PC-9 (cell line): Measurements from ENCODE around the gene NDUFS8. TPM values are rescaled to one million over a fixed set of nuclear protein-coding genes. Genes with fewer than 3 reads are reported as not detected.
A peak's percentile ranks its signal among the peaks of the same experiment; 100 is the strongest.

Source experiments
- BruUV-seq: library from RNA; stranded (reverse); fragments of 400-500 nt; replicated peaks from 2 replicates; lab custom pipeline; 2021; lab: Mats Ljungman, UMichigan
- CTCF ChIA-PET: fragments of 300-600 bp; sonication (Branson Sonifier 250); formaldehyde crosslinking; loops from one replicate; lab custom pipeline; 2022; ENCODE audit warnings: antibody characterized with exemption; lab: Charles Lee
- POLR2A ChIA-PET: fragments of 300-600 bp; sonication (Branson Sonifier 250); formaldehyde crosslinking; loops from one replicate; lab custom pipeline; 2022; ENCODE audit warnings: antibody characterized with exemption; ENCODE audit not compliant: unreplicated experiment; lab: Charles Lee
- DNase-seq, 2 experiments: peaks; one replicate each; pipeline versions ENCODE4 v3.0.0 to v3.0.0-alpha.2; 2015 to 2022; ENCODE audit warnings: mixed read lengths in 1 of 2
- H2AFZ ChIP-seq: fragments of 200-600 bp; sonication (generic); 2 replicates; pipeline ENCODE4 v1.8.1; 2017; ENCODE audit warnings: antibody characterized with exemption
- H3F3A ChIP-seq: fragments of 200-600 bp; sonication (generic); 2 replicates; pipeline ENCODE4 v1.8.1; 2017; ENCODE audit warnings: antibody characterized with exemption, mild to moderate bottlenecking, low read depth; ENCODE audit not compliant: insufficient read depth
- H3K27ac ChIP-seq: fragments of 200-600 bp; sonication (generic); 2 replicates; pipeline ENCODE4 v1.6.1; 2016; ENCODE audit warnings: mixed run types
- H3K27me3 ChIP-seq: fragments of 200-600 bp; sonication (generic); 2 replicates; pipeline ENCODE4 v1.6.1; 2016; ENCODE audit warnings: low read depth, mixed run types; ENCODE audit not compliant: insufficient read depth
- H3K36me3 ChIP-seq: fragments of 200-600 bp; sonication (generic); 2 replicates; pipeline ENCODE4 v1.6.1; 2016; ENCODE audit warnings: low read depth, mixed run types
- H3K4me1 ChIP-seq: fragments of 200-600 bp; sonication (generic); replicated peaks from 2 replicates; pipeline ENCODE4 v1.6.1; 2016; ENCODE audit warnings: mixed run types; ENCODE audit not compliant: insufficient read depth
- H3K4me2 ChIP-seq: fragments of 200-600 bp; sonication (generic); 2 replicates; pipeline ENCODE4 v1.6.1; 2017; ENCODE audit warnings: mixed run types
- H3K4me3 ChIP-seq: fragments of 200-600 bp; sonication (generic); 2 replicates; pipeline ENCODE4 v1.6.1; 2016; ENCODE audit warnings: mixed run types
- H3K79me2 ChIP-seq: fragments of 200-600 bp; sonication (generic); 2 replicates; pipeline ENCODE4 v1.6.1; 2017; ENCODE audit warnings: low read depth, mixed run types
- H3K9me2 ChIP-seq: fragments of 200-600 bp; sonication (generic); 2 replicates; pipeline ENCODE4 v1.8.1; 2017; ENCODE audit warnings: mild to moderate bottlenecking; ENCODE audit not compliant: insufficient read depth
- H3K9me3 ChIP-seq: fragments of 200-600 bp; sonication (generic); 2 replicates; pipeline ENCODE4 v1.8.1; 2016; ENCODE audit warnings: low read depth; ENCODE audit not compliant: insufficient read depth
- H4K20me1 ChIP-seq: fragments of 200-600 bp; sonication (generic); 2 replicates; pipeline ENCODE4 v1.8.1; 2017; ENCODE audit not compliant: insufficient read depth
- EZH2 ChIP-seq: fragments of 200-600 bp; sonication (generic); IDR thresholded peaks from 2 replicates; pipeline ENCODE4 v1.8.0; 2017; ENCODE audit warnings: antibody characterized with exemption, low read depth
- intact Hi-C: fragments of 100-400 bp; cut with micrococcal nuclease; formaldehyde crosslinking; loops from one replicate; pipeline ENCODE4 v1.10.0; 2022; ENCODE audit not compliant: unreplicated experiment
- total RNA-seq: library from RNA; stranded (reverse); gene quantifications from 2 replicates; pipeline ENCODE4 v1.2.3, GENCODE V29; 2021
- TF ChIP-seq, protein P1 (sequence below): fragments of 200-600 bp; sonication (generic); conservative IDR thresholded peaks from 2 replicates; pipeline ENCODE4 v1.6.1; 2017; ENCODE audit warnings: mixed run types, antibody characterized with exemption, mild to moderate bottlenecking, moderate library complexity

The NDUFS8 gene
- total RNA-seq, 1 experiment from 2014 or later, result 275 TPM

DNA sequence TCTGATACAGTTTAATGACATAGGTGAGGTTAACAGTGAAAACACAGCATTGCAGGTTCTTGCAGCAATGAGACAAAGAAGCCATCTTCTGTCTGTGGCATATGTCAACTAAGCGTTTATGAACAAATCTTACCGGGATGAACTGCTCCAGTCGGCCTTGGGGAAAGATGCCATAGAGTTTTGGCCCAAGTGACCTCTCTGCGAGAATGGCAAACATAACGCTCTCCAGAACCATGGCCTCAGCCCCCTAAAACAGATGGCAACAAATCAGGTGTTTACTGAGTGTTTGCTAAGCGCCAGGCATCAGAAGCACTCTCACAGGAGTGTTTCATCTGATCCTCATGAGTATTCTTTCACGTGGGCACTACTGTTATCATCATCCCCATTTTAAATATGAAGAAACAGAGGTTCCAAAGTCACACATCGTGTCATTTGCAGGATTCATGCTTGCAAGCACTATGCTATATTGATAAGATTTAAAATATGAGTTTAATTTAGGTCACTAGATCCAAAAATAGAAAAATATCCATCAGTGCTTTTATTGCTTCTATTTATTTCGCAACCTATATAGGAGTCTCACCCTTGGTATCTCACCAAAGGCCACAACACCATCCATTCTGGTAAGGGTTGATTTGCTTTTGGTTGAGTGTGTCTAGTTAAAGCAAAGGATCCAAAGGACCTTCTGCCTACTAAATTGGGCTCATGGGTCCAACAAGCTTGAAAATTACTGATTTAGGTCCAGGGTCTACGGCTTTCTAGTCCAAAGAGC is 44.3 kb downstream of the NDUFS8 start:
- ChIA-PET CTCF (no interaction called here), POLR2A (interaction anchor here (0.7 kb wide), 1 partner anchor 82 kb away, joined by 8 read pairs; no protein-coding TSS in a partner anchor)
- Histone ChIP-seq H3K27ac (no peak overlapping the region), H3F3A (peaks cover 63% of the 10 kb centered on the region), H3K4me2 (no peak overlapping the region), H3K9me3 (no peaks in the 10 kb centered on the region), H2AFZ (no peak overlapping the region), H3K4me1 (peaks cover 14% of the 10 kb centered on the region), H3K9me2 (no peaks in the 10 kb centered on the region), H3K79me2 (peaks cover 65% of the 10 kb centered on the region), H3K27me3 (no peaks in the 10 kb centered on the region), H3K4me3 (no peak overlapping the region), H4K20me1 (peaks cover 85% of the 10 kb centered on the region), H3K36me3 (peaks cover 52% of the 10 kb centered on the region; the same call in 1 of the 2 replicates)
- intact Hi-C loops, result loop anchor here (5.0 kb wide), 1 partner anchor 133 kb away; no protein-coding TSS in a partner anchor
- no peak for DNase-seq
- no peak for TF ChIP-seq EZH2
- BruUV-seq, result no TSS peak

- H3K79me2 ChIP-seq, result peaks cover 80% of the 10 kb centered on the region
- no peak overlapping the region for H3K27ac ChIP-seq
- H4K20me1 ChIP-seq, result peaks cover 93% of the 10 kb centered on the region
- H3K4me3 ChIP-seq, result no peak overlapping the region
- no peaks in the 10 kb centered on the region for H3K27me3 ChIP-seq
- ChIA-PET POLR2A (interaction anchor here (0.7 kb wide), 1 partner anchor 1807 kb away, joined by 3 read pairs; no protein-coding TSS in a partner anchor), CTCF (no interaction called here)
- no peak for DNase-seq
- H3F3A ChIP-seq, result peaks cover 72% of the 10 kb centered on the region
- H3K4me1 ChIP-seq, result peaks cover 14% of the 10 kb centered on the region
- peaks cover 50% of the 10 kb centered on the region for H3K36me3 ChIP-seq
- intact Hi-C loops, result loop anchor here (5.0 kb wide), 1 partner anchor 131 kb away; no protein-coding TSS in a partner anchor
- H3K4me2 ChIP-seq, result no peak overlapping the region
- no peak overlapping the region for H2AFZ ChIP-seq
- no peak for TF ChIP-seq EZH2
- TF ChIP-seq, protein P1, sequence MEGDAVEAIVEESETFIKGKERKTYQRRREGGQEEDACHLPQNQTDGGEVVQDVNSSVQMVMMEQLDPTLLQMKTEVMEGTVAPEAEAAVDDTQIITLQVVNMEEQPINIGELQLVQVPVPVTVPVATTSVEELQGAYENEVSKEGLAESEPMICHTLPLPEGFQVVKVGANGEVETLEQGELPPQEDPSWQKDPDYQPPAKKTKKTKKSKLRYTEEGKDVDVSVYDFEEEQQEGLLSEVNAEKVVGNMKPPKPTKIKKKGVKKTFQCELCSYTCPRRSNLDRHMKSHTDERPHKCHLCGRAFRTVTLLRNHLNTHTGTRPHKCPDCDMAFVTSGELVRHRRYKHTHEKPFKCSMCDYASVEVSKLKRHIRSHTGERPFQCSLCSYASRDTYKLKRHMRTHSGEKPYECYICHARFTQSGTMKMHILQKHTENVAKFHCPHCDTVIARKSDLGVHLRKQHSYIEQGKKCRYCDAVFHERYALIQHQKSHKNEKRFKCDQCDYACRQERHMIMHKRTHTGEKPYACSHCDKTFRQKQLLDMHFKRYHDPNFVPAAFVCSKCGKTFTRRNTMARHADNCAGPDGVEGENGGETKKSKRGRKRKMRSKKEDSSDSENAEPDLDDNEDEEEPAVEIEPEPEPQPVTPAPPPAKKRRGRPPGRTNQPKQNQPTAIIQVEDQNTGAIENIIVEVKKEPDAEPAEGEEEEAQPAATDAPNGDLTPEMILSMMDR, result no peak
- H3K9me3 ChIP-seq, result no peaks in the 10 kb centered on the region
- BruUV-seq, result no TSS peak
- no peaks in the 10 kb centered on the region for H3K9me2 ChIP-seq
Observed at GRCh38 chr11:68076371-68077042, 46.0 kb downstream of the NDUFS8 start.

- 0 out of 2 replicates have a peak overlapping the region, but pooled peaks have one; percentile 1 for H3K27ac ChIP-seq
- no peak for TF ChIP-seq EZH2
- TF ChIP-seq, protein P1, result no peak; the same call in 1 of the 2 replicates
- H3K4me3 ChIP-seq, result no peak overlapping the region
- no peaks in the 10 kb centered on the region for H3K9me2 ChIP-seq
- H4K20me1 ChIP-seq, result peaks cover 94% of the 10 kb centered on the region
- H3K9me3 ChIP-seq, result no peaks in the 10 kb centered on the region
- POLR2A ChIA-PET, result interaction anchor here (0.6 kb wide), 2 partner anchors 9 to 28 kb away, joined by 8 to 11 read pairs; no protein-coding TSS in a partner anchor
- peak overlapping the region; percentile 17 for H3K4me2 ChIP-seq
- peak in 1 of 2 experiments; percentile 19 for DNase-seq
- peaks cover 68% of the 10 kb centered on the region for H3F3A ChIP-seq
- no peak overlapping the region for H2AFZ ChIP-seq
- no TSS peak for BruUV-seq
- intact Hi-C loops, result loop anchor here (5.0 kb wide), 1 partner anchor 129 kb away; no protein-coding TSS in a partner anchor
- H3K36me3 ChIP-seq, result peaks cover 45% of the 10 kb centered on the region
- peaks cover 14% of the 10 kb centered on the region for H3K4me1 ChIP-seq
- CTCF ChIA-PET, result no interaction called here
- H3K27me3 ChIP-seq, result no peaks in the 10 kb centered on the region
- peaks cover 90% of the 10 kb centered on the region for H3K79me2 ChIP-seq
Observed at GRCh38 chr11:68077617-68078582, 47.4 kb downstream of the NDUFS8 start.
